HepG2 (cell line): ENCODE data around the gene COPZ2. TPM values are rescaled to one million over a fixed set of nuclear protein-coding genes. Genes with fewer than 3 reads are reported as not detected.

Experiments
- ATAC-seq: fragments of 200-7000 bp; cut with Tn5 transposase; 3 replicates; pipeline ENCODE4 v1.9.1; 2020; ENCODE audit warnings: mild to moderate bottlenecking, moderate library complexity
- BruUV-seq: library from RNA; stranded (reverse); fragments of 400-500 nt; replicated peaks from 2 replicates; lab custom pipeline; 2021; lab: Mats Ljungman, UMichigan
- CTCF ChIA-PET: fragments of 300-600 bp; formaldehyde crosslinking; extraction: SDS; loops from one replicate; lab custom pipeline; 2021; ENCODE audit warnings: low total read pairs, inconsistent platforms, low intra/inter-chr PET ratio; lab: Yijun Ruan, JAX
- POLR2A ChIA-PET: fragments of 350-600 bp; sonication (Branson Sonifier 250); formaldehyde crosslinking; loops from one replicate; lab custom pipeline; 2020; ENCODE audit warnings: antibody characterized with exemption, inconsistent platforms; lab: Yijun Ruan, JAX
- DNase-seq: peaks from one replicate; pipeline ENCODE4 v3.0.0-alpha.2; 2015; ENCODE audit warnings: low spot score
- FAIRE-seq: peaks from 3 replicates; lab custom pipeline; 2011; peaks lifted over from hg19 to GRCh38; lab: Jason Lieb, UNC
- H2AFZ ChIP-seq: one replicate; pipeline ENCODE4 v1.6.1; 2011; ENCODE audit warnings: low read length, inconsistent platforms
- H3K27ac ChIP-seq: fragments of 300-600 bp; 3 replicates; pipeline ENCODE4 v1.8.0; 2011; ENCODE audit warnings: mixed run types, mild to moderate bottlenecking, mixed read lengths, low read length, inconsistent platforms; ENCODE audit not compliant: insufficient read depth; ENCODE audit errors: extremely low read length
- H3K27me3 ChIP-seq, 2 experiments: fragments of 200-600 bp in 1 of 2; 2 replicates in 1 of 2; 3 replicates in 1 of 2; pipeline versions ENCODE4 v1.6.0 to v1.8.0; 2011; ENCODE audit warnings: low read length in 2 of 2, mild to moderate bottlenecking in 2 of 2, moderate library complexity in 2 of 2, inconsistent platforms in 1 of 2; ENCODE audit not compliant: insufficient read depth in 2 of 2, control insufficient read depth in 1 of 2
- H3K36me3 ChIP-seq, 2 experiments: fragments of 200-600 bp in 1 of 2; replicated peaks in 1 of 2; 2 replicates in 1 of 2; 3 replicates in 1 of 2; pipeline versions ENCODE4 v1.5.1 to v1.8.0; 2011; ENCODE audit warnings: low read length in 2 of 2, inconsistent platforms in 1 of 2; ENCODE audit not compliant: insufficient read depth in 2 of 2, control insufficient read depth in 1 of 2
- H3K4me1 ChIP-seq: 2 replicates; pipeline ENCODE4 v1.5.1; 2012; ENCODE audit warnings: low read length, inconsistent platforms; ENCODE audit not compliant: insufficient read depth
- H3K4me2 ChIP-seq: 2 replicates; pipeline ENCODE4 v1.6.0; 2011; ENCODE audit warnings: low read depth, low read length, inconsistent platforms
- H3K4me3 ChIP-seq, 3 experiments: fragments of 200-600 bp in 1 of 3; sonication (generic), shearing (Covaris generic) in 1 of 3; replicated peaks in 1 of 3; 2 replicates each; pipeline ENCODE4 v1.5.1; 2011 to 2016; ENCODE audit warnings: low read length in 3 of 3, inconsistent platforms in 2 of 3, low read depth in 2 of 3, mild to moderate bottlenecking in 2 of 3, control low read depth in 1 of 3, mixed read lengths in 1 of 3; ENCODE audit not compliant: insufficient read depth in 1 of 3
- H3K79me2 ChIP-seq: one replicate; pipeline ENCODE4 v1.6.1; 2011; ENCODE audit warnings: low read length, inconsistent platforms; ENCODE audit not compliant: insufficient read depth
- H3K9ac ChIP-seq: 2 replicates; pipeline ENCODE4 v1.6.0; 2011; ENCODE audit warnings: mild to moderate bottlenecking, low read depth, low read length, inconsistent platforms; ENCODE audit not compliant: insufficient read depth
- H3K9me3 ChIP-seq: 2 replicates; pipeline ENCODE4 v1.5.1; 2012; ENCODE audit warnings: mild to moderate bottlenecking, low read length
- H4K20me1 ChIP-seq: 2 replicates; pipeline ENCODE4 v1.6.0; 2011; ENCODE audit warnings: inconsistent platforms, mild to moderate bottlenecking, low read length, moderate library complexity; ENCODE audit not compliant: insufficient read depth
- ATF7 ChIP-seq, 2 experiments: fragments of 450-650 bp in 1 of 2; sonication (generic) in 1 of 2; formaldehyde crosslinking in 1 of 2; IDR thresholded peaks; 2 replicates each; pipeline versions ENCODE4 v1.4.0 to v1.6.1; 2016 to 2020; ENCODE audit warnings: antibody characterized with exemption in 1 of 2, mild to moderate bottlenecking in 1 of 2, missing genetic modification reagents in 1 of 2
- DR1 ChIP-seq: sonication (generic); formaldehyde crosslinking; IDR thresholded peaks from 2 replicates; pipeline ENCODE4 v1.8.0; 2021; ENCODE audit warnings: mild to moderate bottlenecking, missing genetic modification reagents, inconsistent platforms
- PHF5A ChIP-seq: IDR thresholded peaks from one replicate; pipeline ENCODE4 v1.6.1; 2018; ENCODE audit warnings: low read depth, missing genetic modification reagents; ENCODE audit not compliant: unreplicated experiment
- ZNF850 ChIP-seq: sonication (generic); formaldehyde crosslinking; conservative IDR thresholded peaks from 2 replicates; pipeline ENCODE4 v1.9.0; 2021; ENCODE audit warnings: mild to moderate bottlenecking, missing genetic modification reagents
- WGBS: methylation state at CpG from one replicate; pipeline ENCODE4 v1.1.6; 2017; ENCODE audit warnings: low lambda C conversion rate; 5-methylcytosine and 5-hydroxymethylcytosine counted together
- in situ Hi-C: cut with HindIII; loops from 2 replicates; pipeline ENCODE4 v1.10.0; 2017; ENCODE audit warnings: low pct_unique_long_range_greater_than_20kb; ENCODE audit not compliant: extremely low pct_ligation_motif_present
- intact Hi-C: fragments of 100-400 bp; cut with micrococcal nuclease; formaldehyde crosslinking; loops from one replicate; pipeline ENCODE4 v1.10.0; 2022; ENCODE audit not compliant: unreplicated experiment
- polyA plus RNA-seq, 8 experiments: library from polyadenylated mRNA; depleted of rRNA in 3 of 8; stranded (reverse) in 7 of 8; unstranded in 1 of 8; fragments of >200 nt; fragmentation: Illumina TruSeq in 4 of 8; extraction: Trizol in 4 of 8; gene quantifications; 2 replicates each; pipeline versions ENCODE4 v1.2.1 to v1.2.3, GENCODE V29; 2011 to 2016; ENCODE audit warnings: low read depth in 4 of 8, missing spikeins in 1 of 8, mixed read lengths in 1 of 8; ENCODE audit not compliant: insufficient read depth in 1 of 8
- total RNA-seq, 5 experiments: library from RNA; depleted of rRNA; stranded (reverse); fragments of >200 nt; fragmentation: Illumina TruSeq; extraction: Trizol; gene quantifications; 2 replicates each; pipeline ENCODE4 v1.2.3, GENCODE V29; 2016; ENCODE audit warnings: low read depth in 1 of 5
- TF ChIP-seq, protein P1 (sequence below): sonication (generic); formaldehyde crosslinking; conservative IDR thresholded peaks from 2 replicates; pipeline ENCODE4 v1.4.0; 2020; ENCODE audit warnings: missing genetic modification reagents
- TF ChIP-seq, protein P2 (sequence below): sonication (generic); formaldehyde crosslinking; IDR thresholded peaks from 2 replicates; pipeline ENCODE4 v1.4.0; 2020; ENCODE audit warnings: missing genetic modification reagents, borderline replicate concordance
- TF ChIP-seq, protein P3 (sequence below): IDR thresholded peaks from 2 replicates; pipeline ENCODE4 v1.6.1; 2012; ENCODE audit warnings: low read length, improper control_type of control experiment

The COPZ2 gene
- total and polyA plus RNA-seq, 2 of the 13 experiments (the other 11 are each of a cell fraction or from before 2014, with no cell fraction given), result 0.61 to 1.5 TPM

DNA sequence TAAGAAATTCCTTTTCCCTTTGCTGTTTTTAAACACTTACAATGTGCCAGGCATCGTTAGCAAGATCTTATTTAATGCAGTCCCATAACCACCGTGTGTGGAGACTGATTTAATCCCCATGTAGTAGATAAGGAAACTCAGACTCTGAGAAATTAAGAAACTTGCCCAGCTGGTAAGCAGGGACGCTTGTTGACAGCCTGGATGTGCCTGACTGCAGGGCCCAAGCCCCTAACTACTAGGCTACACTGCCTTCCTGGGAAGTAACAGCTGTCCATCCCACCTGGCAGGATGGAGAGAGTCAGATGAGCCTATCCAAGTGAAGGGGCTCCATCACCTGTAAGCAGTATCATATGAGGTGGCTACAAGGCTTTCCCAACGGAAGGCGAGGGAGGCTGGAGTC is 43.6 kb downstream of the COPZ2 start:
- H3K4me2 ChIP-seq, result no peak overlapping the region
- FAIRE-seq, result no peak
- H3K27me3 ChIP-seq, result peaks cover 3 to 57% of the 10 kb centered on the region in 2 experiments; a peak in 3 of 5 replicates
- DNase-seq, result no peak
- no peak overlapping the region for H2AFZ ChIP-seq
- H3K4me3 ChIP-seq, result no peak overlapping the region
- BruUV-seq, result no TSS peak
- ChIA-PET CTCF (no interaction called here), POLR2A (interaction anchor here (1.3 kb wide), 1 partner anchor 23 kb away, joined by 3 read pairs; the partner anchor contains the start of gene CDK5RAP3)
- no peak for ATAC-seq
- H3K27ac ChIP-seq, result no peak overlapping the region
- H3K9ac ChIP-seq, result no peak overlapping the region
- peaks cover 36% of the 10 kb centered on the region for H3K4me1 ChIP-seq
- no peaks in the 10 kb centered on the region for H4K20me1 ChIP-seq
- WGBS, result 43% methylated on average over 5 of the region's 5 CpGs
- H3K36me3 ChIP-seq, result no peaks in the 10 kb centered on the region
- in situ Hi-C loops (no loop called here), intact Hi-C loops (no loop called here)
- TF ChIP-seq DR1 (CRISPR knock-in tag), result no peak
- TF ChIP-seq PHF5A (CRISPR knock-in tag), result no peak
- TF ChIP-seq, protein P1, sequence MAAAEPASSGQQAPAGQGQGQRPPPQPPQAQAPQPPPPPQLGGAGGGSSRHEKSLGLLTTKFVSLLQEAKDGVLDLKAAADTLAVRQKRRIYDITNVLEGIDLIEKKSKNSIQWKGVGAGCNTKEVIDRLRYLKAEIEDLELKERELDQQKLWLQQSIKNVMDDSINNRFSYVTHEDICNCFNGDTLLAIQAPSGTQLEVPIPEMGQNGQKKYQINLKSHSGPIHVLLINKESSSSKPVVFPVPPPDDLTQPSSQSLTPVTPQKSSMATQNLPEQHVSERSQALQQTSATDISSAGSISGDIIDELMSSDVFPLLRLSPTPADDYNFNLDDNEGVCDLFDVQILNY (CRISPR knock-in tag), result no peak
- TF ChIP-seq, protein P2, sequence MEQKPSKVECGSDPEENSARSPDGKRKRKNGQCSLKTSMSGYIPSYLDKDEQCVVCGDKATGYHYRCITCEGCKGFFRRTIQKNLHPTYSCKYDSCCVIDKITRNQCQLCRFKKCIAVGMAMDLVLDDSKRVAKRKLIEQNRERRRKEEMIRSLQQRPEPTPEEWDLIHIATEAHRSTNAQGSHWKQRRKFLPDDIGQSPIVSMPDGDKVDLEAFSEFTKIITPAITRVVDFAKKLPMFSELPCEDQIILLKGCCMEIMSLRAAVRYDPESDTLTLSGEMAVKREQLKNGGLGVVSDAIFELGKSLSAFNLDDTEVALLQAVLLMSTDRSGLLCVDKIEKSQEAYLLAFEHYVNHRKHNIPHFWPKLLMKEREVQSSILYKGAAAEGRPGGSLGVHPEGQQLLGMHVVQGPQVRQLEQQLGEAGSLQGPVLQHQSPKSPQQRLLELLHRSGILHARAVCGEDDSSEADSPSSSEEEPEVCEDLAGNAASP (CRISPR knock-in tag), result no peak
- no peak for TF ChIP-seq ZNF850 (CRISPR knock-in tag)
- no peak for TF ChIP-seq ATF7 (IDR thresholded peaks at IDR 0.05)
- no peak for TF ChIP-seq ATF7 (CRISPR knock-in tag; IDR thresholded peaks at IDR 0.05)
- TF ChIP-seq, protein P3, sequence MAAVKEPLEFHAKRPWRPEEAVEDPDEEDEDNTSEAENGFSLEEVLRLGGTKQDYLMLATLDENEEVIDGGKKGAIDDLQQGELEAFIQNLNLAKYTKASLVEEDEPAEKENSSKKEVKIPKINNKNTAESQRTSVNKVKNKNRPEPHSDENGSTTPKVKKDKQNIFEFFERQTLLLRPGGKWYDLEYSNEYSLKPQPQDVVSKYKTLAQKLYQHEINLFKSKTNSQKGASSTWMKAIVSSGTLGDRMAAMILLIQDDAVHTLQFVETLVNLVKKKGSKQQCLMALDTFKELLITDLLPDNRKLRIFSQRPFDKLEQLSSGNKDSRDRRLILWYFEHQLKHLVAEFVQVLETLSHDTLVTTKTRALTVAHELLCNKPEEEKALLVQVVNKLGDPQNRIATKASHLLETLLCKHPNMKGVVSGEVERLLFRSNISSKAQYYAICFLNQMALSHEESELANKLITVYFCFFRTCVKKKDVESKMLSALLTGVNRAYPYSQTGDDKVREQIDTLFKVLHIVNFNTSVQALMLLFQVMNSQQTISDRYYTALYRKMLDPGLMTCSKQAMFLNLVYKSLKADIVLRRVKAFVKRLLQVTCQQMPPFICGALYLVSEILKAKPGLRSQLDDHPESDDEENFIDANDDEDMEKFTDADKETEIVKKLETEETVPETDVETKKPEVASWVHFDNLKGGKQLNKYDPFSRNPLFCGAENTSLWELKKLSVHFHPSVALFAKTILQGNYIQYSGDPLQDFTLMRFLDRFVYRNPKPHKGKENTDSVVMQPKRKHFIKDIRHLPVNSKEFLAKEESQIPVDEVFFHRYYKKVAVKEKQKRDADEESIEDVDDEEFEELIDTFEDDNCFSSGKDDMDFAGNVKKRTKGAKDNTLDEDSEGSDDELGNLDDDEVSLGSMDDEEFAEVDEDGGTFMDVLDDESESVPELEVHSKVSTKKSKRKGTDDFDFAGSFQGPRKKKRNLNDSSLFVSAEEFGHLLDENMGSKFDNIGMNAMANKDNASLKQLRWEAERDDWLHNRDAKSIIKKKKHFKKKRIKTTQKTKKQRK, result no peak
- H3K79me2 ChIP-seq, result no peaks in the 10 kb centered on the region
- no peaks in the 10 kb centered on the region for H3K9me3 ChIP-seq
